GM21786 (cell line): ENCODE data around the gene ZBTB7C.

ENCODE experiments used
- ATAC-seq: cut with Tn5 transposase; IDR thresholded peaks from one replicate; pipeline ENCODE4 v1.9.1; 2021; ENCODE audit not compliant: unreplicated experiment

Gene ZBTB7C

DNA sequence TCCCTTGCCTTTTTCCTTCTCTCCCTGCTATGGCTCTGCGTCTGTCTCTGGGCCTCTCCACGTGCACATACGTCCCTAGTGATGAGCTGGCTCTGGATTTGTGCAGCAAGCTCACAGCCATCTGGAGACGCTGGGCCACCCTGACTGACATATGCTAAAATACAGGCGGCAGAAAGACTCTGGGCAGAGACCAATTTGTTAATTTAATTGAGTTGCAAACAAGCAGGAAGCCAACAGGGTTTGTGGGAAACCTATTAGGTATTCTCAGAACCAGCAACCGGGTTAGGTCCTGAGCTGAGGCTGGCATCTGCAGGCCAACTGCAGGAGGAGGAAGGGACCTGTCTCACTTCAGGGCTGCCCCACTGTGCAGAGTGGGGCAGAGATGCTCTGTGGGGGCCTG, 425.2 kb downstream of the ZBTB7C start:
- no peak for ATAC-seq

DNA sequence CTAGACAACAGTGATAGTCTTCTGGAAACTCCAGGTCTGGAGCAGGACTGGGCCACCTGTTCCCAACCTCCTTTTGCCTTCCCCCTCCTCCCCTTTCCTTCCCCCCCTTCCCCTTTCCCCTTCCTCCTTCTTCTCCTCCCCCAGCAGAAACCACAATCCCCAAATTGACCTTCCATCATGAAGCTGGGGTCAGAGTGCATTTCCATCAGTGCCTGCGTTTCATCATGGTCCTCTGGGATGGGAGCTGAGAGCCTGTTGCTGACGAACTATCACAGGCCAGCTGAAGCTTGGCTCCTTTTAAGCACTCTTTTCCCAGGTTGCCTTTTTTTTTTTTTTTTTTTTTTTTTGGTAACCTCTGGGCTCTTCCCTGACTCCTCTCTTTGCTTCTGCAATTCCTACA, 426.1 kb downstream of the ZBTB7C start:
- ATAC-seq, result no peak

DNA sequence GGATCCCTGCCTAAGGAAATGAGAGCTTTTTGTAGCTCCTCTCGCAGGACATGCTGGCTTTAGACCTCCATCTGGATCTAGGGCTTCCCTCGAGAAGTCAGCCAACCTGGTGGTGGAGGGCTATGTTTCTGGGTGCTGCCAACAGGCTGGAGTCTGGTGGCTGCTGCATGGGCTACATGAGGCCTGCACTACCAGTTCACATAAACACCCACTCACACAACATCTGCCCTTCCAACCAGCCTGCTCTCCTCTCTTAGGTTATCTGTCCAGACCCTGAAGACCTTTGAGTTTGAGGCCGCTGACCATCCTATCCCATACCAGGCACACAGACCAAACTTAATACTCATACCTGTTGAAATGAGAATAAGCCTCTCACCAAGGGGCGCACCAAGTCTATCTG, 427.4 kb downstream of the ZBTB7C start:
- ATAC-seq, result no peak

DNA sequence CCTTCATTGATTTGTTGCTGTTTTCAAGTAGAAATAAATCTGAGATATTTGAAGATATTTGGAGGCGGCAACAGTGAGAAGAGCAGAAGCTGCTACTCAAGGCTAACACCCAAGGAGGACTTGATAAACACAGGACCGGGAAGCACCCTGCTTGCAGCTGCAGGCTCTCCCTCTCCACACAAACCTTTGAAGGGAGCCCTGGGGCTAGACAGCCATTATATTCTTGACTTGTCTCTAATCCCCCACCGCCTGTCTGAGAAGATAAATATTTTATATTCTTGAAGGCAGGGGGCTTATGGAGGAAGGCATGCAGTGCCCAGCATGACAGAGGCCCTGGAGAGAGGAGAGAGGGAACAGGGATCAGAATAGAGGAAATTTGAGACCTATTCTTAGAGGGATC, 427.9 kb downstream of the ZBTB7C start:
- no peak for ATAC-seq

DNA sequence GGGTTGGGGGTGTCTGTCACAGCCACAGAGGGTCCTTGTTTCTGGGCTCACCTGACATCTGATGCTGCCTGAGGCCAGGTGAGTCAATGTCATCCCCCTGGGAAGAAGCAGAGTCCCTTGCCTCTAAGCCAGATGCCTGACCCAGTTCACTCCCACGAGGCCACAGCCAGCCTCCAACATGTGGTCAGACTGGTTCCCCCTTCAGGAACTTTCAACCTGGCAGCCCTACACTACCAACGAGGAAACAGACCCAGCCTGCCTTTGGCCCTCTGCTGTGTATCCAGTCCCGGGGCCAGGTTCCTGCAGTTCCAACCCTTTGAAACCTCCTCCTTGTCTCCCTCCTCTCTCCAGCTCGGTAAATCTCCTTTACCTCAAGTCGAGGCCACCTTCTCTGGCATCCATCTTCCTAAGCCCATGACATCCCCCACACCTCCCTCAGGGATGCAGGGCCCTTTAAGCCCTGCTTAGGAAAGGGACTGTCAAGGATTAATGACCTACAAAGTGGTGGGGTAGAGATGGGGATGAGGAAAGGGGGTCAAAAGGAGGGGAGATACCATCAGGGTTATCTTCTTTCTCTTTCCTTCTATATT, 429.5 kb downstream of the ZBTB7C start:
- no peak for ATAC-seq

DNA sequence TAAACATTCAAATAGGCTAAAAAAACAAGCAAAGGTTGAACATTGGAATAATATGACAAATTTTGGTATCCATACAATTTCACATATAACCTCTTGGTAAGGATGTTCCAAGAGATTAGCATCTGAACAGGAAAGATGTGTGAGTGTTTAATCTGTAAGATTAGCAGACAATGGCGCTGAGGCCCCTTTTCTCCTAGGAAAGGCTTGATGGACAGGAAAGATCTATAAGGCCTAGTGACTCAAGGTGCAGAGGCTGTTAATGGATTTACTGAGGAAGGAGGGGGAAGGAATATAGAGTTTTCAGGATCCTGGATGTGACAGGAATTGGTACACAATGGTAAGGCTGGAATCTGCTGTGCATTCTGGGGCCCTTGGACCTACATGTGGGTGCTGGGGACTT, 430.6 kb downstream of the ZBTB7C start:
- ATAC-seq, result no peak

DNA sequence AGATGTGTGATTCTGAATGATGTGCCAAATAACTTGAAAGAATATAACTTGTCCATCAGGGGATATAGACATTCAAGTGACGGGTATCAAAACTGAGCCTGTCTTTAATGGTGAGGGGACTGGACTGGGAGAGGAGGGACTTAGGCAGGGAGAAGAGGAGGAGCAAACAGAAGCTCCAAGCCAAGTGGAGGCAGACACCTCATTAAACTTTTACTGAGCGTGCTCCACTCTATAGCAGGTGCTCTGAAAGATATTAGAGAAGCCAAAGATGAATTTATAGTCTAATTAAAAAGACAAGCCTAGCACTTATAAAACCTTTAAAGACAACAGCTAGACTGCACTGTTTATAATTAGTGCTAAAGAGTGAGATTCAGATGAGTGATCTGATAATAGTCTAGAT, 431.0 kb downstream of the ZBTB7C start:
- no peak for ATAC-seq
